Neural progenitor cell (in vitro differentiated cells): Measurements from ENCODE around the gene ARL4D.

Source experiments
- EZH2 ChIP-seq: fragments of 200-600 bp; sonication (generic); IDR thresholded peaks from 2 replicates; pipeline ENCODE4 v1.6.1; 2017; ENCODE audit warnings: antibody characterized with exemption, mild to moderate bottlenecking, moderate library complexity
- TF ChIP-seq, protein P1 (sequence below): fragments of 200-600 bp; sonication (generic); IDR thresholded peaks from 2 replicates; pipeline ENCODE4 v1.5.1; 2017; ENCODE audit warnings: antibody characterized with exemption, mild to moderate bottlenecking

DNA sequence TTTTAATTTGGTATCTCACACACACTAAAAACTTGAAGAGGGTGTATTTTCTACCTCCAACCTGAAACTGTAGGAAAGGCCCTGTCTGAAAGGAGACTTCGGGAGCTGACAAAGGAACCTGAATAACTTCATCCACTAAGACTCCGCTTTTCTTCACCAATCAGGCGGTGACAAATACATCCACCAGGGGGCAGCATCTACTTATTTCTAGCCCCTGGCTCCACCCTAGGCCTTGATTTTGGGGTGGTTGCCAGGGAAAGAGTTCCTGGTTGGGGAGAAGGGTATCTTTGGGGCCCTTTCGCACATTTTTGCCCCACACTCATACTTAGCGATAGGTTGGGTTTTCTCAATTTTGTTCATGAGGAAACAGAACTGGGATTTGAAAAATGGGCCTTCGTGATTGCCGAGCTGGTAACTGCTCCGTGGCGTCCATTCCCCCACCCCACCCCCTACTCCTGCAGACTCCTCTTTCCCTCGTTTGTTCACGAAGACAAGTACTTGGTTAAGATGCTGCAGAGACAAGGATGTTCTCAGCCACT, 4.8 kb upstream of the ARL4D start:
- TF ChIP-seq, protein P1, sequence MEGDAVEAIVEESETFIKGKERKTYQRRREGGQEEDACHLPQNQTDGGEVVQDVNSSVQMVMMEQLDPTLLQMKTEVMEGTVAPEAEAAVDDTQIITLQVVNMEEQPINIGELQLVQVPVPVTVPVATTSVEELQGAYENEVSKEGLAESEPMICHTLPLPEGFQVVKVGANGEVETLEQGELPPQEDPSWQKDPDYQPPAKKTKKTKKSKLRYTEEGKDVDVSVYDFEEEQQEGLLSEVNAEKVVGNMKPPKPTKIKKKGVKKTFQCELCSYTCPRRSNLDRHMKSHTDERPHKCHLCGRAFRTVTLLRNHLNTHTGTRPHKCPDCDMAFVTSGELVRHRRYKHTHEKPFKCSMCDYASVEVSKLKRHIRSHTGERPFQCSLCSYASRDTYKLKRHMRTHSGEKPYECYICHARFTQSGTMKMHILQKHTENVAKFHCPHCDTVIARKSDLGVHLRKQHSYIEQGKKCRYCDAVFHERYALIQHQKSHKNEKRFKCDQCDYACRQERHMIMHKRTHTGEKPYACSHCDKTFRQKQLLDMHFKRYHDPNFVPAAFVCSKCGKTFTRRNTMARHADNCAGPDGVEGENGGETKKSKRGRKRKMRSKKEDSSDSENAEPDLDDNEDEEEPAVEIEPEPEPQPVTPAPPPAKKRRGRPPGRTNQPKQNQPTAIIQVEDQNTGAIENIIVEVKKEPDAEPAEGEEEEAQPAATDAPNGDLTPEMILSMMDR: peak; percentile 94
- TF ChIP-seq EZH2: no peak
